COLO668 (cell line): Measurements from ENCODE around the gene DTHD1.

Source experiments
- DNase-seq: peaks from one replicate; lab custom pipeline; 2025; ENCODE audit not compliant: unreplicated experiment; lab: John Stamatoyannopoulos, UW

DTHD1 gene

DNA sequence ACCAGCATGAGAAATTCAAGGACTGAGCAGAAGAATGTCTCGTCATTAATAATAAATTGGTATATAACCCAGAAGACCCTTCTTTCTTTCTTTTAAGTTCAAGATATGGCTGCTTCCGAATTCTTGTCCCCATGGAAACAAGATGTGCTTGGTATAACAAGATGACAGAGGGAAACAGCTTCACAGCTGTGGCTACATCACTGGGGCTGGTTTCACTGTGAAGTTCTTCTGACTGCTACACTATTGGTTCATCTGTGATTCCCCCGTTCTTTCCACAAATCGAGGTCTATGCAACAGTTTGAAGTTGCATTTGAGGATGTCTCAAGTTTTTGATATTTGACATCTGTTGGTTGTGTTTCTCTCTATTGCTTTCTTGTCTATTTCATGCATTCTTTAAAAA, 12.3 kb upstream of the DTHD1 start:
- no peak for DNase-seq

GRCh38 chr4:36269533-36270173, 11.8 kb upstream of the DTHD1 start:
- DNase-seq: no peak

DNA sequence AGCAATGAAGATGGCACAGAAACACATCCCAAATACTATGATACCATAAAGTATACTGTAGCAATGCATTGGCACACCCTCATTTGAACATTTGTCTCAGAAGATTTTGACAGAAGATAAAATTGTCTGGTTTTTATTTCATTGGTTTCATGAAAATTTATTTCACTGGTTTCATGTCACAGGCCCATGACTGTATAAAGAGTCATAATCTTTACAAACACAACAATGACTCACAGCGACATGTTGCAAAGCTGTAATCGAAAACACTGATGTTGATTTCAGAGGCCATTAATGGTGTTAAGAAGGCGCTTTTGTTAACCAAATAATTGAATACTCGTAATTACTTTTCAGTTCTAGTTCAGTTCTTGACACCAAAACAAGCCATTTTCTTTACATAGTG, 8.1 kb upstream of the DTHD1 start:
- no peak for DNase-seq

- no peak for DNase-seq
These were observed 7.3 kb upstream of the DTHD1 start for GRCh38 chr4:36274158-36274557.

DNA sequence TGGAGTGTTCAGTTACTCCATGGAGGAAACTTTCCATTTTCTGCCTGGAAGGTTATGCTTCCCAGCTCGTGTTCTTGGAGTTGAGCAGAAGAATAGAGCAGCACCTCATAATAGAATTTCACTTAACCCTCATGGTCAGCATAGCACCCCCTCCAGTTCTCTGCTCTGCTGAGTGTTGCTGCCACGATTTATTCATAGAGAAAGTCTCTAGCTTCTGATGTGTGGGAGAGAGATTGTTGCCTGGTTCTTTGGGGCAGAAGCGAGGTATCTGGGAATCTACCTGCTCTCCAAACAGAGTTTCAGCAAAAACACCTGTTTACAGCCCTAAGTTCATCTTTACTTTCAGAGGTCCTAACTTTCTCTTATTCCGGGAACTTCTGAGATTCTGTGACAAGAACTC, 3.9 kb upstream of the DTHD1 start:
- no peak for DNase-seq

- DNase-seq: no peak
These were observed 2.6 kb upstream of the DTHD1 start for GRCh38 chr4:36278789-36279188.

GRCh38 chr4:36280555-36280954, 861 bp upstream of the DTHD1 start:
- DNase-seq: no peak

DNA sequence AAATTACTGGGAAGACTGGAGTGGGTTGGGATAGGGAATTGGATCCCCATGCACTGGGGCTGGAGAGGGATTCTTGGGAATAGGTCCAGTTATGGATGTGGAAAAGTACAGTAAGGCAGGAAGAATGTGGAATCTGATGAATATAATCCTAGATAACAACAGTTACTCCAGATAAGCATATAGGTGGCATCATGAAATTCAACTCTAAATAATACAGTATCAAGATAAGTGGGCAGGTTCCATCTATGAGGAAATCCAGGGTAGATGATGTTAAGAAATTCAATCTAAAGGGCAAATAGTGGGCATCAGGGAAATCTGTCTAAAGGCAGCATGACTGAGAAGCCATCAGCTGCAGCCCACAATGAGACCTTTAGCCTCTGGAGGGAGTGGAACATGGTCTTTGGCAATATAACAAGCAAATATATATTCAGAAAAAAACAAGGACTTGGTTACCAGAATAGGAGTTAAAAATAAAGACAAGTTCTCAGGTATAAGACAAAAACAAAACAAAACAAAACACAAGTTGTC, 1.2 kb downstream of the DTHD1 start:
- DNase-seq: no peak

DNA sequence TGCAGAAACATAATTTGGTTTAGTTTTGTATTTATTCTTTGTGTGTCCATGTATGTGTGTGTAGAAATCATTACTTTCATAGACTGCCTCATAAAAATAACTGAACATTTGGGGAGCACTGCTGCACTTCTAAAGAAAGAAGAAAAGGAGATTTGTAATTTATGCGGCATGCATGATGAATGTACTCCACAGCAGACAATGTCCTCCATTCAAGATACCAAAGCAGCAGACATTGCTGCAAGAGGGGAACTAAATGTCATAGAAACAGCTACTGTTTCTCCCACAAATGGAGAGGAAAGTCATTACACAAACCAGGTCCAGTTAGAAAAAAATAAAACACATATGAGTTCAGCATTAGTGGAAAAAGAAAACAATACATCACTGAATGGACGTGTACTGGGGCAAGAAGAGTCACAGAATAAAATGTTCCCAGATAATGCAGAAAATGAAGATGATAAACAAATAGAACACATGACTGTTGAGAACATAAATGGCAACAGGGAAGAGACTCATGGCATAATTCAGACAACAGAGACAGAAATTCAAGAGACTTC, 2.6 kb downstream of the DTHD1 start:
- DNase-seq: no peak

- no peak for DNase-seq
These were observed 4.5 kb downstream of the DTHD1 start for GRCh38 chr4:36285784-36286480.

DNA sequence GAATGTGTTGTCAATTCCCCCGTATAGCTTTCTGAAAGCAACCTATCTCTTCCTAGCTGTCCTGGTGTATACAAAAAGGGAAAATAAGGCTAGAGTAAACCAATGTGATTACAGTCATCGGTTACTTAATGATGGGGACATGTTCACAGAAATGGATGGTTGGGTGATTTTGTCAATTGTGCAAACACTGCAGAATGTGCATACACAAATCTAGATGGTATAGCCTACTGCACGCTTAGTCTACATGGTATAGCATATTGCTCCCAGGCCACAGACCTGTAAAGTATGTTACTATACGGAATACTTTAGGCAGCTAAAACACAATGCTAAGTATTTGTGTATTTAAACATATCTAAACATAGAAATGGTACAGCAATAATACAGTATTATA, 5.1 kb downstream of the DTHD1 start:
- DNase-seq: no peak

GRCh38 chr4:36288731-36289426, 7.5 kb downstream of the DTHD1 start:
- DNase-seq: no peak

DNA sequence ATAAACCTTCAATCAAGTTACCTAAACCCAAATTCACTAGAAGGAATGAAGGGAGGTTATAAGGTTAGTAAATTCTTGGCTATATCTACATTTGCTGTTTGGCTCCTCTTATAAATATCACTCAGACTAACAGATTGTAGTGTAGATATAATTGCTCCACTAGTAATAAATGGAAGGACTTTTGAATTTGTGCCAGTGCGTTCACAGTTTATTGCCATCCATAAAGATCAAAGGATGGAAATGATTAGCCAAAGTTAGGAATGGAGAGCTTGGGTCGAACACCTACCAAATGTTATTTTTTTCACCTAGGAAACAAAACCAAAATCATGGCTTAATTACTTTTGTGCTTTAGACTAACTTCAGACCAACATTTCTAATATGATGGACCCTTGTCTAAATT, 9.2 kb downstream of the DTHD1 start:
- no peak for DNase-seq

GRCh38 chr4:36292556-36293188, 11.3 kb downstream of the DTHD1 start:
- DNase-seq: no peak

GRCh38 chr4:36301127-36301526, 19.7 kb downstream of the DTHD1 start:
- DNase-seq: no peak

DNA sequence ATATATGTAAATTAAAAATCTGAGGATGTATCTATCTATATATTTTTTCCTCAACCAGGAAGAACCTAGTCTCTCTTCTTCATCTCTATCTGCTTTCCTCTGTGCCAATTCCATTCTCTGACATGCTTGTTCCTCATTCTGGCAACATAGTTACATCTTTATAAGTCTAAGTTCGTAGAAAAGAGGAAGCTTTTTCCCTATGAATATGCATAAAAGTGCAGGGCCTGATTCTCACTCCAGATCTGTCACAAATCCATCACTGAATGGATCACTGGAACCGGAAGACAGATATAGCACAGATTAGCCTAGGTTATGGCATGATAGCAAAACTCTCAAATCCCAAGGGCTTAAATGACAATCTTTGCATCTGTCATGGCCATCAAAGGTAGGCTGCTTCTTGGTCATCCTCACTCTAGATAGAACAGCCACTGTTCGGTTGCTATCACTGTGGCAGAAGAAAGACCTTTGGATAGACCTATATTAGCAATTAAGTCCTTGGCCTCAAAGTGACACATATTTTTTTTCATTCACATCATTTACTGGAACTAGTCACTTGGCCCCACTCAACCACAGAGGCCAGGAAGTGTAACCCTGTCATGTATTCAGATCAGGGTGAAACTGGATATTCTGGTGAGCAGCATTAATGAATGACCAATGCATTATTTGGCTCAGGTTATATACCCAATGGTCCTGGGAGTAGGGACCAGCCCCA, 22.2 kb downstream of the DTHD1 start:
- no peak for DNase-seq

- DNase-seq: no peak
These were observed 22.8 kb downstream of the DTHD1 start for GRCh38 chr4:36304138-36304681.

- DNase-seq: no peak
These were observed 26.7 kb downstream of the DTHD1 start for GRCh38 chr4:36308150-36308549.

DNA sequence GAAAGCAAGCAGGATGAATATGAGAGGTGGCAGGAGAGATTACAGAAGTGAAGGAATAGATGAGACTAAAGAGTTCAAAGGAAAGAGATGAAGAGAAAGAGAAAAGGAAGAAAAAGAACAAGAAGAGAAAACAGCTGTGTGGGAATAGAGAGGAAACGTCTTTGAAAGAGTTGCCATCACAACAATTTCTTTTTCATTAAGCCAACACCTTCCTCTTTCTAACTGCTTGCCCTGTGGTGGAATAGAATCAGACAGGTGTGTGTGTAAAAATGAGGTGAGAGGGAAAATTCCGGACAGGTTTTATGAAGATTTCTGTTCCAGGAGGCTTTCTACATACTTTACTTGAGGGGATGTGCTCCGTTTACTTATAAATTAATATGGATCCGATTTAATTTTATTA, 28.8 kb downstream of the DTHD1 start:
- no peak for DNase-seq

DNA sequence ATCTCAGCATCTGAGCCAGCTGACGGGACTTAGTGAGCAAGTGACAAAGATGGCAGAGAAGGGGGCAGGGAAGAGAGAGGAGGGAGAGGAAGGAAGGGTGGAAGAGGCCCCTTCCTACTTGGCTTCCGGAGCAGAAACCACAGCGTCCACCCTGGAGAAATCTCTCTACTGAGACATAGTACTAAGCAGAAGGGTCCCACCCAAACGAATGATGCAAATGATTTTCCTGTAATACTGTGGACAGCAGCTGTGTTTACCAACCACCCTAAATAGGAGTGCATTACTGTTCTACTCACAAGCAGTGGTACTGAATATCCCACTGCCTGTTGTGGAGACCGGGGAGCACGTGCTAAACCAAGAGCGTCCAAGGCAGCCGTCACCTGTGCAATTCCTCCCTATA, 29.4 kb downstream of the DTHD1 start:
- DNase-seq: peak; percentile 13
